H9 (cell line): ENCODE data around the gene HES6. TPM values are rescaled to one million over a fixed set of nuclear protein-coding genes. Genes with fewer than 3 reads are reported as not detected.

ENCODE experiments used
- DNase-seq: peaks from one replicate; pipeline ENCODE4 v3.0.0-alpha.2; 2017
- H2AFZ ChIP-seq: one replicate; pipeline ENCODE4 v1.6.1; 2013; ENCODE audit warnings: mild to moderate bottlenecking, low read length, control low read depth, moderate library complexity
- H2AK5ac ChIP-seq: 2 replicates; pipeline ENCODE4 v1.6.1; 2013; ENCODE audit warnings: low read length, control low read depth, mixed read lengths; ENCODE audit not compliant: insufficient read length
- H2BK120ac ChIP-seq: one replicate; pipeline ENCODE4 v1.6.1; 2013; ENCODE audit warnings: low read depth, mild to moderate bottlenecking, low read length, control low read depth, inconsistent platforms; ENCODE audit not compliant: poor library complexity, severe bottlenecking
- H2BK12ac ChIP-seq: 2 replicates; pipeline ENCODE4 v1.6.1; 2013; ENCODE audit warnings: low read length, control low read depth, mixed read lengths, low read depth; ENCODE audit not compliant: insufficient read length
- H2BK15ac ChIP-seq: 2 replicates; pipeline ENCODE4 v1.6.1; 2013; ENCODE audit warnings: low read depth, low read length, control low read depth
- H2BK20ac ChIP-seq: one replicate; pipeline ENCODE4 v1.6.1; 2013; ENCODE audit warnings: low read depth, mild to moderate bottlenecking, low read length, control low read depth, inconsistent platforms; ENCODE audit not compliant: poor library complexity, severe bottlenecking
- H2BK5ac ChIP-seq: 2 replicates; pipeline ENCODE4 v1.6.1; 2013; ENCODE audit warnings: low read length, control low read depth, mixed read lengths; ENCODE audit not compliant: insufficient read length
- H3K14ac ChIP-seq: 2 replicates; pipeline ENCODE4 v1.6.1; 2013; ENCODE audit warnings: low read length, control low read depth; ENCODE audit not compliant: insufficient read depth
- H3K18ac ChIP-seq: 2 replicates; pipeline ENCODE4 v1.6.1; 2013; ENCODE audit warnings: low read depth, mild to moderate bottlenecking, mixed read lengths, low read length, control low read depth; ENCODE audit not compliant: insufficient read length
- H3K23ac ChIP-seq: 2 replicates; pipeline ENCODE4 v1.6.1; 2013; ENCODE audit warnings: low read length, control low read depth, mixed read lengths, low read depth; ENCODE audit not compliant: insufficient read length
- H3K23me2 ChIP-seq: 2 replicates; pipeline ENCODE4 v1.6.1; 2013; ENCODE audit warnings: low read depth, mild to moderate bottlenecking, mixed read lengths, low read length, control low read depth; ENCODE audit not compliant: insufficient read length, poor library complexity, severe bottlenecking
- H3K27ac ChIP-seq: 2 replicates; pipeline ENCODE4 v1.5.1; 2013; ENCODE audit warnings: low read length, control low read depth, mixed read lengths, low read depth; ENCODE audit not compliant: insufficient read length
- H3K27me3 ChIP-seq: 2 replicates; pipeline ENCODE4 v1.6.1; 2013; ENCODE audit warnings: low read length, control low read depth, inconsistent platforms; ENCODE audit not compliant: insufficient read depth
- H3K4ac ChIP-seq: 2 replicates; pipeline ENCODE4 v1.6.1; 2013; ENCODE audit warnings: low read depth, mild to moderate bottlenecking, control low read depth, inconsistent platforms, low read length, moderate library complexity
- H3K4me1 ChIP-seq: 2 replicates; pipeline ENCODE4 v1.6.1; 2013; ENCODE audit warnings: low read length, control low read depth, inconsistent platforms; ENCODE audit not compliant: insufficient read depth
- H3K4me2 ChIP-seq: 2 replicates; pipeline ENCODE4 v1.6.1; 2013; ENCODE audit warnings: low read length, control low read depth, mixed read lengths; ENCODE audit not compliant: insufficient read length, insufficient read depth
- H3K56ac ChIP-seq: 2 replicates; pipeline ENCODE4 v1.6.1; 2013; ENCODE audit warnings: low read depth, mild to moderate bottlenecking, mixed read lengths, low read length, control low read depth; ENCODE audit not compliant: insufficient read length
- H3K79me1 ChIP-seq: 2 replicates; pipeline ENCODE4 v1.6.1; 2013; ENCODE audit warnings: low read depth, mild to moderate bottlenecking, moderate library complexity, low read length, control low read depth, inconsistent platforms; ENCODE audit not compliant: insufficient read depth, poor library complexity, severe bottlenecking
- H3K79me2 ChIP-seq: 2 replicates; pipeline ENCODE4 v1.6.1; 2013; ENCODE audit warnings: low read length, control low read depth, inconsistent platforms; ENCODE audit not compliant: insufficient read depth
- H3K9ac ChIP-seq: 2 replicates; pipeline ENCODE4 v1.6.1; 2013; ENCODE audit warnings: low read length, control low read depth, mixed read lengths; ENCODE audit not compliant: insufficient read length; ENCODE audit errors: extremely low read depth
- H3K9me3 ChIP-seq: one replicate; pipeline ENCODE4 v1.6.1; 2013; ENCODE audit warnings: low read depth, low read length, inconsistent platforms; ENCODE audit not compliant: control insufficient read depth
- H3T11ph ChIP-seq: one replicate; pipeline ENCODE4 v1.6.1; 2013; ENCODE audit warnings: mild to moderate bottlenecking, low read length, control low read depth, inconsistent platforms
- H4K20me1 ChIP-seq: one replicate; pipeline ENCODE4 v1.6.1; 2013; ENCODE audit not compliant: control insufficient read depth, insufficient read length, insufficient read depth
- H4K5ac ChIP-seq: 2 replicates; pipeline ENCODE4 v1.6.1; 2013; ENCODE audit warnings: low read depth, mild to moderate bottlenecking, mixed read lengths, low read length, control low read depth; ENCODE audit not compliant: insufficient read length
- H4K8ac ChIP-seq: replicated peaks from 2 replicates; pipeline ENCODE4 v1.6.1; 2013; ENCODE audit warnings: low read length, control low read depth, mixed read lengths, low read depth; ENCODE audit not compliant: insufficient read length
- H4K91ac ChIP-seq: 2 replicates; pipeline ENCODE4 v1.6.1; 2013; ENCODE audit warnings: low read depth, mild to moderate bottlenecking, moderate library complexity, mixed read lengths, low read length, control low read depth; ENCODE audit not compliant: insufficient read length
- H3K27ac Mint-ChIP-seq, 3 experiments: 2 replicates in 2 of 3; 3 replicates in 1 of 3; pipeline ENCODE4 v1.8.0; 2020 to 2021; ENCODE audit warnings: mixed read lengths in 3 of 3, mild to moderate bottlenecking in 1 of 3, moderate library complexity in 1 of 3
- H3K27me3 Mint-ChIP-seq: 2 replicates; pipeline ENCODE4 v1.8.0; 2021; ENCODE audit warnings: low read depth, mild to moderate bottlenecking, moderate library complexity, mixed read lengths
- H3K36me3 Mint-ChIP-seq, 3 experiments: 2 replicates in 2 of 3; 3 replicates in 1 of 3; pipeline ENCODE4 v1.8.0; 2020 to 2021; ENCODE audit warnings: low read depth in 3 of 3, mixed read lengths in 3 of 3; ENCODE audit not compliant: insufficient read depth in 1 of 3
- H3K4me1 Mint-ChIP-seq, 2 experiments: 2 replicates each; pipeline ENCODE4 v1.8.0; 2020; ENCODE audit warnings: mixed read lengths in 2 of 2
- H3K4me3 Mint-ChIP-seq, 2 experiments: 2 replicates in 1 of 2; 3 replicates in 1 of 2; pipeline ENCODE4 v1.8.0; 2020 to 2021; ENCODE audit warnings: mild to moderate bottlenecking in 2 of 2, mixed read lengths in 2 of 2, moderate library complexity in 1 of 2
- H3K9me3 Mint-ChIP-seq, 2 experiments: 2 replicates in 1 of 2; 3 replicates in 1 of 2; pipeline ENCODE4 v1.8.0; 2020; ENCODE audit warnings: mild to moderate bottlenecking in 2 of 2, mixed read lengths in 2 of 2, moderate library complexity in 1 of 2
- CTCF ChIP-seq: fragments of 200-600 bp; sonication (generic); conservative IDR thresholded peaks from 3 replicates; pipeline ENCODE4 v1.8.0; 2021; ENCODE audit warnings: antibody characterized with exemption, mild to moderate bottlenecking
- WGBS: extraction: QIAGEN DNeasy Blood & Tissue Kit; methylation state at CpG from one replicate; pipeline ENCODE4 v1.1.7; 2013; ENCODE audit warnings: missing lambda C conversion rate, low lambda C conversion rate, mixed read lengths; ENCODE audit not compliant: insufficient read length; ENCODE audit errors: extremely low coverage; 5-methylcytosine and 5-hydroxymethylcytosine counted together
- total RNA-seq: library from RNA; stranded (reverse); gene quantifications from 2 replicates; pipeline ENCODE4 v1.2.1, GENCODE V29; 2021

The HES6 gene
- total RNA-seq, 1 experiment from 2014 or later: 27.1 TPM

- no peak overlapping the region for H4K5ac ChIP-seq
- H3K79me2 ChIP-seq: no peaks in the 10 kb centered on the region
- no peak overlapping the region for H2BK120ac ChIP-seq
- H2BK20ac ChIP-seq: no peak overlapping the region
- no peak overlapping the region for H3K27ac ChIP-seq
- H3K4me3 Mint-ChIP-seq: no peak overlapping the region
- no peak for DNase-seq
- no peak overlapping the region for H3K23ac ChIP-seq
- H3K27me3 Mint-ChIP-seq: no peaks in the 10 kb centered on the region
- H2AFZ ChIP-seq: no peak overlapping the region
- no peak overlapping the region for H2BK12ac ChIP-seq
- no CpG with 5 or more reads among the region's 18 CpGs for WGBS
- H2AK5ac ChIP-seq: no peak overlapping the region
- H3K4me2 ChIP-seq: no peak overlapping the region
- H3K27ac Mint-ChIP-seq: no peak overlapping the region
- H3K9me3 ChIP-seq: no peaks in the 10 kb centered on the region
- no peaks in the 10 kb centered on the region for H3K4me1 ChIP-seq
- no peak overlapping the region for H2BK15ac ChIP-seq
- H3K18ac ChIP-seq: no peak overlapping the region
- H3K4me1 Mint-ChIP-seq: peaks cover 5 to 8% of the 10 kb centered on the region in 2 experiments
- H3K4ac ChIP-seq: no peak overlapping the region
- H2BK5ac ChIP-seq: no peak overlapping the region
- H3K9me3 Mint-ChIP-seq: no peaks in the 10 kb centered on the region
- H4K20me1 ChIP-seq: no peaks in the 10 kb centered on the region
- H3K23me2 ChIP-seq: no peaks in the 10 kb centered on the region
- no peak overlapping the region for H4K91ac ChIP-seq
- H4K8ac ChIP-seq: no peak overlapping the region
- H3K9ac ChIP-seq: no peak overlapping the region
- H3K36me3 Mint-ChIP-seq: peaks cover 2 to 23% (median 9%) of the 10 kb centered on the region in 3 experiments; a peak in 6 of 7 replicates
- no peak overlapping the region; the same call in 1 of the 2 replicates for H3K14ac ChIP-seq
- H3K79me1 ChIP-seq: no peaks in the 10 kb centered on the region
- no peak for TF ChIP-seq CTCF
- H3T11ph ChIP-seq: no peak overlapping the region
- H3K27me3 ChIP-seq: no peaks in the 10 kb centered on the region
- H3K56ac ChIP-seq: no peak overlapping the region
Observed at GRCh38 chr2:238260883-238261282, 21.0 kb upstream of the HES6 start.
